ENCODE results near the gene UBE3C. TPM values are rescaled to one million over a fixed set of nuclear protein-coding genes. Genes with fewer than 3 reads are reported as not detected.

The UBE3C gene
- total and polyA plus RNA-seq, 2 donors (not counting 3 experiments of a cell fraction or from before 2014, with no cell fraction given): 45.1 to 77.3 TPM

DNA sequence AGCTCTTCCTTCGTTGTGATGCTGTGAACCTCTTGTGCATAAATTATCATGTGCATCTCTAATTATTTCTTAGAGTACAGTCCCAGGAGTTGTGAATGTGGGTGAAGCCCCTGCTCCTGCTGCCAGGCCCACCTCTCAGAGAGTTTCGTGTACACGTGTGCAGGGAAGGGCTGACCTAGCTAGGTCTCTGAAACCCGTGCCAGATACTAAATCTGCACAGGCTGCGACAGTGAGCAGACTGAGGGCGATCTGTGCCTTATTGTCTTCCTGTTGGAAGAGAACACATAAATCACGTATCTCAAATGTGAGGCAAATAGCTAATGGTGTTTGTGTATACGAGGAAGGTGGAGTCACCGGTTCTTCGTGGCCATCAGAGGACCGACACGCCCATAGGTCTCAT is 126.3 kb downstream of the UBE3C start:
- no peak for TF ChIP-seq POLR2A (IDR thresholded peaks at IDR 0.05; ENCODE audit: low read depth, low read length)
- TF ChIP-seq GATA2 (IDR thresholded peaks at IDR 0.05; ENCODE audit: insufficient read depth, insufficient read length, low read depth, low read length): no peak
- TF ChIP-seq JUN (IDR thresholded peaks at IDR 0.05; ENCODE audit: borderline replicate concordance, insufficient read depth, insufficient read length, low read depth): no peak
- TF ChIP-seq, protein P1, sequence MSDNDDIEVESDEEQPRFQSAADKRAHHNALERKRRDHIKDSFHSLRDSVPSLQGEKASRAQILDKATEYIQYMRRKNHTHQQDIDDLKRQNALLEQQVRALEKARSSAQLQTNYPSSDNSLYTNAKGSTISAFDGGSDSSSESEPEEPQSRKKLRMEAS (IDR thresholded peaks at IDR 0.05; ENCODE audit: insufficient read depth, insufficient read length): no peak
- TF ChIP-seq, protein P2, sequence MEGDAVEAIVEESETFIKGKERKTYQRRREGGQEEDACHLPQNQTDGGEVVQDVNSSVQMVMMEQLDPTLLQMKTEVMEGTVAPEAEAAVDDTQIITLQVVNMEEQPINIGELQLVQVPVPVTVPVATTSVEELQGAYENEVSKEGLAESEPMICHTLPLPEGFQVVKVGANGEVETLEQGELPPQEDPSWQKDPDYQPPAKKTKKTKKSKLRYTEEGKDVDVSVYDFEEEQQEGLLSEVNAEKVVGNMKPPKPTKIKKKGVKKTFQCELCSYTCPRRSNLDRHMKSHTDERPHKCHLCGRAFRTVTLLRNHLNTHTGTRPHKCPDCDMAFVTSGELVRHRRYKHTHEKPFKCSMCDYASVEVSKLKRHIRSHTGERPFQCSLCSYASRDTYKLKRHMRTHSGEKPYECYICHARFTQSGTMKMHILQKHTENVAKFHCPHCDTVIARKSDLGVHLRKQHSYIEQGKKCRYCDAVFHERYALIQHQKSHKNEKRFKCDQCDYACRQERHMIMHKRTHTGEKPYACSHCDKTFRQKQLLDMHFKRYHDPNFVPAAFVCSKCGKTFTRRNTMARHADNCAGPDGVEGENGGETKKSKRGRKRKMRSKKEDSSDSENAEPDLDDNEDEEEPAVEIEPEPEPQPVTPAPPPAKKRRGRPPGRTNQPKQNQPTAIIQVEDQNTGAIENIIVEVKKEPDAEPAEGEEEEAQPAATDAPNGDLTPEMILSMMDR (IDR thresholded peaks at IDR 0.05; ENCODE audit: extremely low read depth in 1 of 2, insufficient read depth in 1 of 2, low read depth in 1 of 2, low read length in 2 of 2): no peak
- no peak for TF ChIP-seq MYC (IDR thresholded peaks at IDR 0.05; ENCODE audit: low read depth, low read length)
- no peak for TF ChIP-seq FOS (IDR thresholded peaks at IDR 0.05; ENCODE audit: borderline replicate concordance, insufficient read depth, low read length)
- no peak for TF ChIP-seq POLR2AphosphoS5 (IDR thresholded peaks at IDR 0.05; ENCODE audit: insufficient read depth, low read depth, low read length)
- no peak for TF ChIP-seq EZH2 (IDR thresholded peaks at IDR 0.05; ENCODE audit: borderline replicate concordance, low read depth, low read length, severe bottlenecking)
- Histone ChIP-seq H3K4me2 (ENCODE audit: insufficient read depth, low read length) (no peak overlapping the region), H3K9me1 (replicated peaks; ENCODE audit: control insufficient read depth, extremely low read depth, insufficient read depth, low read length) (no peaks in the 10 kb centered on the region), H4K20me1 (replicated peaks; ENCODE audit: control insufficient read depth, extremely low read depth, insufficient read depth, low read length) (no peaks in the 10 kb centered on the region), H3K27me3 (ENCODE audit: control insufficient read depth in 2 of 2, insufficient read depth in 2 of 2, low read length in 2 of 2) (no peaks in the 10 kb centered on the region), H3K27ac (ENCODE audit: insufficient read depth, low read depth, low read length) (no peak overlapping the region), H3K36me3 (ENCODE audit: control insufficient read depth in 2 of 2, extremely low read depth in 1 of 2, insufficient read depth in 2 of 2, low read length in 2 of 2) (peaks cover 18 to 25% of the 10 kb centered on the region in 2 experiments), H2AFZ (ENCODE audit: low read depth, low read length) (no peak overlapping the region), H3K79me2 (ENCODE audit: control insufficient read depth, insufficient read depth, low read length) (no peaks in the 10 kb centered on the region), H3K9ac (replicated peaks; ENCODE audit: extremely low read depth, insufficient read depth, low read length) (no peak overlapping the region), H3K4me3 (replicated peaks in 1 of 3; ENCODE audit: insufficient read depth in 1 of 3, low read depth in 1 of 3, low read length in 3 of 3) (no peak overlapping the region), H3K9me3 (replicated peaks; ENCODE audit: control insufficient read depth, insufficient read depth, low read length) (no peaks in the 10 kb centered on the region), H3K4me1 (ENCODE audit: control insufficient read depth, extremely low read depth, insufficient read depth, low read length) (no peaks in the 10 kb centered on the region)
- BruUV-seq (replicated peaks): no TSS peak
- FAIRE-seq (no peak), DNase-seq (ENCODE audit: low read depth, low spot score) (no peak)
- ChIA-PET CTCF (no interaction called here), POLR2A (no interaction called here)
- dilution Hi-C loops (cut with MboI; ENCODE audit: extremely low pct_ligation_motif_present, low sequenced_read_pairs): no loop called here
- intact Hi-C loops (cut with micrococcal nuclease): no loop called here

Data from endothelial cell of umbilical vein (primary cell).